Measurements from ENCODE around the gene CARS1.

The CARS1 gene

DNA sequence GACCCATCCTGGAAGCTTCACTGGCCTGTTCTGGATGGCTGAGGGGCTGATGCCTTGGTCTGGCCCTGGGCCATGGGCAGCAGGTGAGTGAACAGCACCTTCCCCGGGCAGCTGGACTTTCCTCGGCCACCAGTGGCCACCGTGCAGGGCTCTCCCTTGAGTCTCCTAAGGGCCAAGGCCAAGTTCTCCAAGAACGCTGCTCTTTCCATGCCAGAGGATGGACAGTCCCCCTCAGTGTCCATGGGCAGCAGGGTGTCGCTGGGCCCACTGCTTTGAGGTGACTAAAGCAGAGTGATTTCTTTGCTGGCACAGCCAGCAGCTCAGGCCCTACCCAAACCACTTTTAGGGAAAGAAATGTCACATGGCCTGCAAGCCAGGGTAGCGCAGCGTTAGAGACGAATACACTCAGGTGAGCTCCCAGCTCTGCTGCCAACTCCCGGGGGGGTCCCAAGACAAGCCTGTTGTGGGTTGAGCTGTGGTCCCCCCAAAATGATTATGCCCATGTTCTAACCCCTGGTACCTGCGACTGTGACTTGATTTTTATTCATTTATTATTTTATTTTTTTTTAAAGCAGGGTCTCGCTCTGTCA is 3.3 kb upstream of the CARS1 start:
- no peak for DNase-seq (ENCODE audit: low spot score)

GRCh38 chr11:3058753-3059664 is 1.8 kb upstream of the CARS1 start:
- DNase-seq (ENCODE audit: low spot score), result peak; percentile 84

DNA sequence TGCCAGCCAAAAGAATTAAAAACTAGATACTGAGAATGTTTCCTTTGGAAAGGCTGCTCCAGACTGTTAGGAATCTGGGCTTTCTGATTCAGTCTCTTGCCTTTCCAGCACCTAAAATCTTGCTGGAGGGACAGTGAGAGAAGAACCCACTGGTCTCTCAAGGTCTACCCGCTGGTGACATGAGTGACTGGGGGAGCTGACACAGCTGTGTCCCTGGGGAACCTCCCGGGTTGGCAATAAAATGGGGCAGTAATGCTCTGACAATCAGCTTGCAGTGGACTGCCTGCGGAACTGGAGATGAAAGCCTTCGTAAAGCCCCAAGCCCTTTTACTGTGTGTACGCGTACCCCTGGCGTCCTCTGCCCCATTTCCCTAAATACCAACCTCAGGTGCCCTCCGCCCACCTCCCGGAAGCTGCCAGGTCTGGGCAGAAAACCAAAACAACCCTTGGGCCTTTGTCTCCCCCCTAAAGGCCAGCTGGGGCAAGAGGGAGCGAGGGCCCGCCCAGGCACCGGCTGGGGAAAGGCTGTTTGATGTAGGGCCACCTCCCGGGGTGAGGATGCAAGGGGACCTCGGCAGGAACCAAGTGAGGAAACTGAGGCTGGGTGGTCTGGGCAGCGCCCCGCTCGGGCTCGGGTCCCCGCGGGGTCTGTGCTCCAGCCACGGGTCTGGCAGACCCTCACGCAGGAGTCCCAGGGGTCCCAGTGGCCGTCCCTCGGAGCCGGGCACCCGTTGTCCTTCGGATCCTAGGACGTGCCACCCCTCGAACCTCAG is 741 bp downstream of the CARS1 start:
- DNase-seq (ENCODE audit: low spot score), result peak; percentile 55

DNA sequence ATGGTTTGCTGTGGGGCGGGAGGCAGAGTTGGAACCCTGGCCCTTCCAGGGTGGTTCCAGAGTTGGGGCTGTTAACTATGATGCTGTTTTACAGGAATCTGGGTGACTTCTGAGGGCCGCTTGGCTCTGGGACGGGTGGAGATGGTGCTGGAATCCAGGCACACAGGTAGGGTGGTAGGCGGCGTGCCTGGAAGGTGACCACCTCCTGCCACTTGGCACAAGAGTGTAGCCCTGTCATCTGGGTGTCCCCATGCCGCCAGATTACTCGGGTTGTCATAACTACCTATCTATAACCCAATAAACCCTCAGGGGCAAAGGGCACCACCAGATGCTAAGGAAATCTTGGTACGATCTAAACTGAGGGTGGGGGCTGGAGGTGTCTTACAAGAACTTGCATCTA is 1.3 kb downstream of the CARS1 start:
- DNase-seq (ENCODE audit: low spot score), result no peak

DNA sequence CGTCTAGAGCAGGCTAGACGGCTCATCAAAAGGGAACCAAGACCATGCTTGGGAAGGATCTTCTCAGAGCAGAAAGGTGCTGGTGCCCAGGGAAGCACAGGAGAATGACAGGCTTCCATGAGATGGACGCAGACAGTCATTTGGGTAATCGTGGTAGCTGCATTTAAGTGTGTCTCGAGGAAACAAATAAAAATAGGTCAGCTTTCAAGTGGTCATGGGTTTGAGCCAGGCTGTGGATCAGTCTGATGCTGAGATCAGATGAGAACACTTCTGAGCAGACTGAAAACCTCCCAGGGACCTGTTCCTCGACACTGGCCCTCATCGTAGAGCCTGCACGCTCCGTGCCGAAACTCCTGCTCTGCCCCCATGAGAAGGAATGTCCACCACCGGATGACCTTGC is 4.7 kb downstream of the CARS1 start:
- DNase-seq (ENCODE audit: low spot score), result no peak

DNA sequence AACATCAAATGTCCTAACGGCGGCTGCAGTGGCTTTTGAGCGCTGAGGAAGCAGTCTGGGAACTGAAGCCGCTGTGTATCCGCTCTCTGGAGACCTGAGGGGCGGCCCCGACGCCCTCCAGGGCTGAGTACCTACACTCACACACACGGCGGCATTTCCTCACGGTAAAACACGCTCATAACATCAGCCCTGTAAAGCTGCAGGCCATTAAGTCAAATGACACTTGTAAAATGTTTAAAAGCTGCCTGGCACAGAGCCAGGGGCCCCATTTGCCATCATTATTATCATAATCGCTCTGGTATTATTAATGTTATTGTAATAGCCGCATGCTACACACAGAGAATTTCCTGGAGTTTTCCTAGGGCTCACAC is 5.1 kb downstream of the CARS1 start:
- no peak for DNase-seq (ENCODE audit: low spot score)

DNA sequence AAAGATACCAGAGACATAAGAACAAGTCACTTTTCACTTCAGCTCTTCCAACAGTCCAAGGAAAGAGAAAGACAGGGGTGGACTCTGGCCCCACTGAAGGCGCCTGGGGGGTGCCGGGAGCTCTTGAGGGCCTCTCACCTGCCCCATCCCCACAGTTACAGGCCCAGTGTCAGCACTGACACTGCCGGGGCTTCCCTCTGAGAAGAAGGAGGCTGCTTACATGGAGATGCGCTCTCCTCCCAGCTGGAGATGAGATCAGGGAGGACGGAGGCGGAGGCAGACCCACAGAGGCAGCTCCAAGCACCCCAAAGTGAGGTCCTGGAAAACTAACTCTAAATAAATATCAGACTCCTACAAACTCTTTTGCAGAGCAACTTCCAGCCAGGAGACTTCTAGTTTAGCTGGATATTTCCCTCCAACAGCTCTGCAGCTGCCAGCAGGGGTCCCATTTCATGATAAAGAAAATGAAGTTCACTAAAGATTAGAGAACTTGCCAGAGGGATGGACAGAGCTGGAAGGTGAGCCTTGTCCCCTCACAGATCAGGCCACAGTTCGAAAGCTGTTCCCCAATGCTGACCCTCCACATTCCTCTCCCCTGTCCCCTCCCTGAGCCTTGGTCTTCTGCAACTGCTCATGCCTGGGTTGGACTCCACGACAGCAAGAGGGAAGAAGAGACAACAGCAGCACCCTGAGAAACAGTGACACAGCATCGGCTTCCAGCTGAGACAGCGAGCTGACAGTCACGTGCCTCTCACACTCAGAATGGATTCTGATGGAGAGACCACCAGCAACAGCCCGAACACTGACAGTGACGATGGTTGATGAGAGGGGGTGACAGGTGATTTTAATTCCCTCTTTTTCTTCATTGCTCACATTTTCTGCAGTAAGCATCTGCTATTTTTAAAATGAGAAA is 5.8 kb downstream of the CARS1 start:
- no peak for DNase-seq (ENCODE audit: low spot score)

DNA sequence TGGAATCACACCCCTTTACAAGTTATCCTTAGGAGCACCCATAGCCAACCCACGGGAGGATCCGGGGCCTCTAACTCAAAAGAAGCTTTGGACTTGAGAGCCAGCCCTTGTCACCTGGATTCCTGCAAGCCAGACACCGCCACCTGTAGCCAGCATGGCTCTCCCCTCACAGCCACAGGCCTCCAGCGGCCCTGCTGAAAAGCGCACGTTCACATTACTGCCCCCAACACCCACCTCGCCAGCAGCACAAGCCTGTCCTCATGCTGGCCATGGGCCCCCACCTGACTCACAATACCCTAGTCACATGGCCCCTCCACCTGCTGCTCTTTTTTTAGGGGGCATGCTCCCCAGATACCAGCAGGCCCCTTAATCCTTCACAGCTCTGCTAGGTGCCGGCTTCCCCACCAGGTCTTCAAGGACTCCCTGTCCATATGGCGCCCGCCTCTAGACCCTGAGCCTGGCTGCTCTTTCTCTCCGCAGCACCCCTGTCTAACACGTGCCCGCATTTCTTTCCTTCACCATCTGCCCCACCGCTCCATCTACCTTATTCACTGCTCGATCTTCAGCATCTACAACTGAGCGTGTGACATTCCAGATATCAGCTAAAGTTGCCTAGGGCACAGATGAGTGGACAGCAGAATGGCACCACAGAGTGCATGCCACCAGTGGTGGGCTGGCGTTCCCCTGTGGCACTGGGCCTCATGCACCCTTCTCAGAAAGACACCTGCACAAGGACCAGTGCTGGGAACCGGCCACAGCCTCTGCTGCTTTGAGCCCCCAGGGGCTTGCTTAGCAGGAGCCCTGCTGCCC is 6.6 kb downstream of the CARS1 start:
- DNase-seq (ENCODE audit: low spot score), result no peak

GRCh38 chr11:3049430-3050243 is 7.6 kb downstream of the CARS1 start:
- peak; percentile 96 for DNase-seq (ENCODE audit: low spot score)

DNA sequence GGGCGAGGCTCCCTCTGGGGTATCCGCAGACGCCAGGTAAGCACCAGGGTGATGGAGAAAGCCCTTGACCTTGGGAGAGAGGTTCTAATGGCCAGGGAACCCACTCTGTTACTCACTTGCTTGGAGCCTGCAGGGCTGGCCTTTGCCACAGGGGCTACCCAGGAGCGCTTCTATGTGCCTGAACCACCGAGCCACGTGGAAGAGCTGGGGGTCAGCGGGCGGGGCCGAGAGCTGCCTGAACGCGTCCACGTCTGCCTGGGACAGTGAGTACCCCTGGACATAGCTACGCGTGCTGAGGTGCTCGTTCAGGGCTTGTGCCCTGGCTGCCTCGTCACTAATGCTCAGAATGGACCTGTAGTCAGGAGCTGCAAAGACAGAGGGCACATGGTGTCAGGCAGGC is 9.6 kb downstream of the CARS1 start:
- no peak for DNase-seq (ENCODE audit: low spot score)

GRCh38 chr11:3046641-3047040 is 10.6 kb downstream of the CARS1 start:
- no peak for DNase-seq (ENCODE audit: low spot score)

- DNase-seq (ENCODE audit: low spot score), result peak; percentile 27
These were observed 11.0 kb downstream of the CARS1 start for GRCh38 chr11:3046190-3046589.

DNA sequence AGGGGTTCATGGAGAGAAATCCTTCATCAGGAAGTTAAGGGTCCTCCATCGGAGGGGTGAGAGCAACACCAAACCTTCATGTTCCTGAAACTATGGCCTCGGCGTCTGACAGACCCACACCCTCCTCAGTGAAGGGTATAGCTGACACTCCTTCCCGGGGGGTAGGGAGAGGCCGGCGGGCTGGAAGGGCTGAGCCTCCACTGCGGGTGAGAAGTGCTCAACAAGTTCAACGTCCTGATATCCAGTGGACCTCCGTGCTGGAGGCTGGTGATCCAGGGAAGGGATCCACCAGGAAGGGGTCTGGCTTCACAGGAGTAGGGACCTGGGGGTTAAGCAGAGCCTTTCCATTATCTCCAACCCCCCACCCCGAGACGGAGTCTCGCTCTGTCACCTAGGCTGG is 12.3 kb downstream of the CARS1 start:
- no peak for DNase-seq (ENCODE audit: low spot score)

GRCh38 chr11:3044004-3044403 is 13.2 kb downstream of the CARS1 start:
- DNase-seq (ENCODE audit: low spot score), result peak; percentile 63

DNA sequence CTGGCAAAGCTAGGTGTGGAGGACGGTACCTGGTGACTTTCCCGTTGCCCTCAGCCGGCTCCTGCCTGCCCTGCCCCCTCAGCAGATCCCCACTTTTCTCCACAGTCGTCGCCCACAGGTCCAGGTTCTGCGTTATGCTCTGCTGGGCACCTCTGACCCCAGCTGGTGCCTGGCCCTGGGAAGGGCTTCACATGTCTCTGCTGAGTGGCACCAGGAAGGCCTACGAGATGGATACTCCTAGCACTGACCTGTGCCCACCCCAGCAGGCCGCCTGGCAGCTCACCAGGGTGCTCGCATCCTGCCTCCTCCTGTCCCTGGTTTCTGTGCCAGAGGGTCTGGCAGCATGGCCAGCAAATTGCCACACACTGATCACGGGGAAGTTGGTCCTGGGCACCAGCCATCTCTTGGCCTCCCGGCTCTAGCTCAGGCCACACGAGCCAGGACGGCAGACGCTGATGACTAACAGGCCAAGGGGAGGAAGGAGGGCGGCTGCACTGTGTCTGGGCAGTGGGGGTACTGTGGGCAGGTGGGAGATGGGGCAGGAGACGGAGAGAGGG is 13.8 kb downstream of the CARS1 start:
- peak; percentile 83 for DNase-seq (ENCODE audit: low spot score)

DNA sequence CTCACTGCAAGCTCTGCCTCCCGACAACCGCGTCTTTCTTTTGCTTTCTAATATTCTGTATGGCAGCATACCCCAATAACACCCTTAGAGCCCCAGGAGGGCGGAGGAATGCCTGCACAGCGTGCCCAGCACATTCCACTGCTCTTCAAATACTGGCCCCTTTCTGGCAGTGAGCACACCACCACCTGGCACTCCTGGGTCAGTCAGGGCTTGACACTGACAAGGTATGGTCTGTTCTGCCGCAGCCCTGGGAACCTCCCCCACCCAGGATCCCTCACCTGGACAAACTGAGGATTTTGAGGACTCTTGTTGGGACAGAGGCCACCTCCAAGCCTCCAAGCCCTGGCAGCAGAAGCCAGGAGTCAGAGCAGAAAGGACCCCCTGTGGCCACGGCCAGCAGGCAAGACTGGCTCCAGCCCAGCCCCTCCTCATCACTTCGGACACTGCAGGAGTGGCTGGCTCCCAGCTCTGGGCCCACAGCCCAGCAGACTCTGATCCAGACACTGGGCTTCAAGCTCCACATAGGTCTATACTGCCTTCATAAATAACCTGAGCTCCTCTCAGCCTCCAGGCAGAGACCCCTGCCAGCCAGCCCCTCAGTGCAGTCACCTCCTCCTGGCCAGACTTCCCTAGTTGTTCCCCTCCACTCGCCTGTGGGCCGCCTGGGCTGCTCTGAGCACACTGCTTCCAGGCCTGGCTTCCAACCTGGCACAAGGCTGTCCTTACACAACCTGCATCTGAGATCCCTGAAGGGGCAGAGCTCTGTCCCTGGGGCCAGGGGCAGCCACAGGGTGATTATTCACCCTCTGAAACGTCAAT is 14.5 kb downstream of the CARS1 start:
- no peak for DNase-seq (ENCODE audit: low spot score)

DNA sequence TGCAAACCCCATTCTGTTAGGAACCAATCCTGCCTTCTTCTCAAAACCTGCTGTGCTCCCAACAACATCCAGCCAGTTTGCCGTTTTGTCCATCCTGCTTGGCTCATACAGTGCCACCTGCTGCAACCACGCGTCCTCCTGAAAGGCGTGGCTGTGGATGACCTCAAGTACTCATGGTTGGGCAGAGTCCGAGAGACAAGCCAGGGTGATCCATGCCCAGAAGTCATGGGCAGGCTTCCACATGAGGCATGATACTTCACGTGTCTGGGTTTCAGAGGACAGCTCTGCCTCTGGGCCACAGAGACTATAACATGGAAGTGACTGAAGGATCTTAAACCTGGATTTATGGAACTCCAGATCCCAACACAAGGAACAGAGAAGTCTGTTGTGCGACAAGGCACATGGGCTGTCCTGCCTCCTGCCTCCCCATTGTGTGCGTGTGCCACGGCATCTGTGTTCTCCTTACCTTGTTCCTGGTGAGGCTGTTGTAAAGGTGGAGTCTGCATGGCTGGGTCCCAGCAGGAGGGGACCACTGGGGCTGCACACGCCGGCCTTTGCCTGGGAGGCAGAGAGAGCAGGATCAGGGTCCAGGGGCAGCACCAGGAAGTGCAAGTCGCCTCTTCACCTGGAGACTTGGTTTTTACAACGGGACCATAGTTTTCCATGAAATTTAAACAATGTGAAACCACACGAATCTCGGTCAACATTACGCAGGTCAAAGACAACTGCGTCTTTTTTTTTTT is 15.4 kb downstream of the CARS1 start:
- DNase-seq (ENCODE audit: low spot score), result no peak

- no peak for DNase-seq (ENCODE audit: low spot score)
These were observed 16.3 kb downstream of the CARS1 start for GRCh38 chr11:3040881-3041280.

Data from GM03348 (cell line).